GM06990 (cell line): ENCODE results near the gene FANCC.

Experiments used
- DNase-seq: peaks from one replicate; pipeline ENCODE4 v3.0.0-alpha.2; 2011; ENCODE audit not compliant: insufficient read length; ENCODE audit errors: extremely low read depth
- H3K27me3 ChIP-seq: replicated peaks from 2 replicates; pipeline ENCODE4 v1.6.0; 2011; ENCODE audit warnings: low read length; ENCODE audit not compliant: control insufficient read depth, insufficient read depth
- H3K36me3 ChIP-seq: 2 replicates; pipeline ENCODE4 v1.5.1; 2011; ENCODE audit warnings: low read length; ENCODE audit not compliant: control insufficient read depth, insufficient read depth
- H3K4me3 ChIP-seq: replicated peaks from 2 replicates; pipeline ENCODE4 v1.5.1; 2011; ENCODE audit warnings: low read depth, mild to moderate bottlenecking, control low read depth, low read length
- CTCF ChIP-seq: IDR thresholded peaks from 2 replicates; pipeline ENCODE4 v1.5.1; 2011; ENCODE audit warnings: low read length, control low read depth, mild to moderate bottlenecking, inconsistent platforms; ENCODE audit not compliant: insufficient read depth, poor library complexity, severe bottlenecking

The FANCC gene

DNA sequence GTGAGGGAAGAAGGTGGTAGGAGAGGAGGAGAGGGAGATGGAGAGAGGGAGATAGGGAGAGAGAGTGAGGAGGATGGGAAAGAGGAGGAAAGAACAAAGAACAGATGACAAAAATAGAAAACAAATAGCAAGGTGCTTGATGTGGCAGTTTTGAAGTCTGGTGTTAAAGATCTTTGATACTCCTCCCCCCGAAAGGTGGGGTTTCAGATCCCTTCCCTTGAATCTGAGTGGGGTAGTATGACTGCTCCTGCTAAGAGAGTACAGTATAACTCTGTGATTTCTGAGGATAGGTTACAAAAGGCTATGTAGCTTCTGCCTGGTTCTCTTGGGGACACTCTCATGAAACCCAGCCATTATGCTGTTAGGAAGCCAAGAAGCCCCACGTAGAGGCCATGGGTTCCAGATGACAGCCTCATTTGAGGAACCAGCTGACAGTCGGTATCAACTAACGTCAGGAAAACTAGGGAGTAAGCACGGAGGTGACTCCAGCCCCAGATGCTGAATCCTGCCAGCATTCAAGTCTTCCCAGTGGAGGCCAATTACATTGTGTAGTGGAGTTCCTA, 102.1 kb downstream of the FANCC start:
- Histone ChIP-seq H3K4me3 (no peak overlapping the region), H3K27me3 (no peaks in the 10 kb centered on the region), H3K36me3 (no peaks in the 10 kb centered on the region)
- DNase-seq: no peak
- no peak for TF ChIP-seq CTCF

DNA sequence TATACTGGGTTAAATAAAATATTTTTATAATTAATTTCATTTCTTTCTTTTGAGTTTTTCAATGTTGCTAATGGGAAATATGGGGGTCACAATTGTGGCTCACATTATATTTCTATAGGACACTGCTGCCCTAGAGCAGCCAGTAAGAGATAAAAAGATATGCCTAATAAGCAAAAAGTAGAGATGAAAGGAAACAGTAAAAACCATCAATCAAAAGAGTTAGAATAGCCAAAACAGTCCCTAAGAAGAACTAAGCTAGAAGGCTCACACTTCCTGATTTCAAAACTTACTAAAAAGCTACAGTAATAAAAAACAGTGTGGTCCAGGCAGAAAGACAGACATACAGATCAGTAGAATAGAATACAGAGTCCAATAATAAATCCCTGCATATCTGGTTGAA, 104.4 kb downstream of the FANCC start:
- TF ChIP-seq CTCF: no peak
- Histone ChIP-seq H3K4me3 (no peak overlapping the region), H3K27me3 (no peaks in the 10 kb centered on the region), H3K36me3 (no peaks in the 10 kb centered on the region)
- no peak for DNase-seq

DNA sequence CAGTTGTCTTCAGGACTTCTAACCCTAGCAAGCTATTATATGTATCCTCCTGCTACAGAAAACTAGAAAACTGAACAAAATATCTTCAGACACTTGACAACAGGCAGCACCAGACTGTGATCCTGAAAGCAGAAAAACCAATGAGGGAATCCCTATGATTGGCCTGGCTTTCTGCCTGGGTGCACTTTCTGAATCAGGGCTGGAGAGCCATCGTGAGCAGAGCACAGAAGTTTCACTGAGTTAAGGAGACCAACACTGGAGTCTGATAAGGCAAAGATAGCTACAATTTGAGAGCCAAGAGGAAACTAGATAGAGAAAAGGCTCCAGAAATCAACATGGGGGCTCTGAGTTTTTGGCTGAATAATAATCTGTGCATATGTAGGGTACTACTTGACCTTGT, 106.5 kb downstream of the FANCC start:
- no peaks in the 10 kb centered on the region for H3K27me3 ChIP-seq
- H3K36me3 ChIP-seq: no peaks in the 10 kb centered on the region
- DNase-seq: no peak
- TF ChIP-seq CTCF: no peak
- H3K4me3 ChIP-seq: no peak overlapping the region

DNA sequence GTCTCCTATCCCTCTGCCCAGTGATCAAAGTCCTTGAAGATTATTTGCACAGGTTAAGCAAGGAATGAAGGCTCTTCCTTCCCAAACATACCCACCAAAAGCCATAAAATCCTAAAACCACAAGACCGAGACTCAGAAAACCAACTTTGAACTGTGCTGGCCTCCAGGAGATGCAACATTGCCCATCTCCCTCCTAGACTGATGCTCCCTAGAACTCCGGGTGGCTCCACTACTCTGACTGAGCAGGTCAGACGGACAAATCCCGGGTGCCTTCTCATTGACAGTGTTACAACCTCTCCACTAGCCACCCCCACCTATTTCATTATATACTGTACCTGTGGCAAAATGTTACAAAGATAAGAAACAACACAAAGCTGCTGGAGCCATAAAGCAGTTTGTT, 110.1 kb downstream of the FANCC start:
- DNase-seq: no peak

GRCh38 chr9:95206143-95206542, 111.4 kb downstream of the FANCC start:
- no peak for TF ChIP-seq CTCF
- DNase-seq: no peak
- H3K4me3 ChIP-seq: no peak overlapping the region
- H3K27me3 ChIP-seq: no peaks in the 10 kb centered on the region
- H3K36me3 ChIP-seq: no peaks in the 10 kb centered on the region

More for the DNA sequence above, 110.1 kb downstream of the FANCC start:
- TF ChIP-seq CTCF: no peak
- H3K36me3 ChIP-seq: no peaks in the 10 kb centered on the region
- no peak overlapping the region for H3K4me3 ChIP-seq
- no peaks in the 10 kb centered on the region for H3K27me3 ChIP-seq

GRCh38 chr9:95204710-95205109, 112.8 kb downstream of the FANCC start:
- TF ChIP-seq CTCF: no peak
- Histone ChIP-seq H3K4me3 (no peak overlapping the region), H3K36me3 (no peaks in the 10 kb centered on the region), H3K27me3 (no peaks in the 10 kb centered on the region)
- DNase-seq: no peak
